AG09309 (cell line): ENCODE measurements around the gene FCHSD1.
"Not testable (repeated sequence)": the region's sequence is repeated elsewhere in the genome, so short reads cannot be mapped to it uniquely, and the experiment has no call there.

Source experiments
- DNase-seq: peaks from one replicate; pipeline ENCODE4 v3.0.0-alpha.2; 2010; ENCODE audit warnings: low read depth
- H3K4me3 ChIP-seq: 2 replicates; pipeline ENCODE4 v1.5.1; 2011; ENCODE audit warnings: mild to moderate bottlenecking, low read depth, low read length, moderate library complexity; ENCODE audit not compliant: control insufficient read depth
- TF ChIP-seq, protein P1 (sequence below): IDR thresholded peaks from 2 replicates; pipeline ENCODE4 v1.5.1; 2011; ENCODE audit warnings: mild to moderate bottlenecking, low read depth, low read length, inconsistent platforms; ENCODE audit not compliant: insufficient read depth, control insufficient read depth; ENCODE audit errors: missing control alignments

Gene FCHSD1

DNA sequence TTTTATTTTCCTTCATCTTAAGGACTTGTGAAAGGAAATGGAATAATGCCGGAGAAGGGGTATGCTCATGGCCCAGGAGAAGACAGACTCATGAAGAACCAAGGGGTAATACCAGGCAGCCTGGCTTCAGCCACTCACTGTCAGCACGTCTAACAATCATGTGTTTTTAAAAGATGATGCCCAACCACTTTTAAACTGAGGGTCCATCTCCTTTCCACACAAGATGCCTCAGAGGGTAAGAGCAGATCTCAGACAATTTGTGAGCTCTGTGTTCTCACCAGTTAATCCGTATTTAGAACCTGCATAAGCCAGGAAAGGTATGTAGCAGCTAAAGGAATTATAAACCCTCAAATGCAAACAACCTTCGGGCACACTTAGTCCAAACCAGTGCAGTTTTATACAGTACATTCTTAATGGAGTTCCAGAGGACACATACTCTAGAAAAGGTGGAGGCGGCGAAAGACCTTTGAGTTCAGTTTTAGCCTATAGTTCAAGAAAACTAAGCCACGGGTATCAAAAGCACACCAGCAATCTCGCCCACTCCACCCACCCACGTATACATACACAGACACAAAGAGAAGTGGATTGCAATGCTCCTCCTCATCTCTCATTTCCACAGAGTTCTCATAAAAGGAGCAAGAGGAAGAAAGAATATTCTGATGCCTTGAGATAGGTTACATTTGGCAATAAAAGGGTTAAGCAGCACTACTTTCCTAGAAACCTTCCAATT lies 35.1 kb downstream of the FCHSD1 start:
- H3K4me3 ChIP-seq: no peak overlapping the region
- TF ChIP-seq, protein P1, sequence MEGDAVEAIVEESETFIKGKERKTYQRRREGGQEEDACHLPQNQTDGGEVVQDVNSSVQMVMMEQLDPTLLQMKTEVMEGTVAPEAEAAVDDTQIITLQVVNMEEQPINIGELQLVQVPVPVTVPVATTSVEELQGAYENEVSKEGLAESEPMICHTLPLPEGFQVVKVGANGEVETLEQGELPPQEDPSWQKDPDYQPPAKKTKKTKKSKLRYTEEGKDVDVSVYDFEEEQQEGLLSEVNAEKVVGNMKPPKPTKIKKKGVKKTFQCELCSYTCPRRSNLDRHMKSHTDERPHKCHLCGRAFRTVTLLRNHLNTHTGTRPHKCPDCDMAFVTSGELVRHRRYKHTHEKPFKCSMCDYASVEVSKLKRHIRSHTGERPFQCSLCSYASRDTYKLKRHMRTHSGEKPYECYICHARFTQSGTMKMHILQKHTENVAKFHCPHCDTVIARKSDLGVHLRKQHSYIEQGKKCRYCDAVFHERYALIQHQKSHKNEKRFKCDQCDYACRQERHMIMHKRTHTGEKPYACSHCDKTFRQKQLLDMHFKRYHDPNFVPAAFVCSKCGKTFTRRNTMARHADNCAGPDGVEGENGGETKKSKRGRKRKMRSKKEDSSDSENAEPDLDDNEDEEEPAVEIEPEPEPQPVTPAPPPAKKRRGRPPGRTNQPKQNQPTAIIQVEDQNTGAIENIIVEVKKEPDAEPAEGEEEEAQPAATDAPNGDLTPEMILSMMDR: no peak
- DNase-seq: no peak

DNA sequence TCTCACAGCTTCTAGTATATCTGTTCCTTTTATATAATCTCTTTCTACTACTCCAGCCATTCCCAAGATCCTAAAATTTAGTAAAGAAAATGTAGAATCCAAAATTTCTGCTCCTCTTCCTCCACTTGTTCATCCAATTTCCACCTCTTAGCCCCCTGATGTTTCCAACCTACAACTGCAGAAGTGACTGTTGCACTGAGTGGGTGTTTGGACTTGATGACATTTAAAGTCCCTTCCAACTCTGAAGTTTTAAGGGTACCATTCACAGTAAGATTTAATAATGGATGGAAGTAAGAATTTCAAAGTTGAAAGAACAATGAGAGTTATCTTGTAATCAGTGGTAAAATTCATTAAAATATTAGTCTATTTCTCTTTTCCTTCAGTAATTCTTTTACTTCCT lies 37.9 kb downstream of the FCHSD1 start:
- TF ChIP-seq, protein P1: no peak
- no peak for DNase-seq
- H3K4me3 ChIP-seq: no peak overlapping the region

DNA sequence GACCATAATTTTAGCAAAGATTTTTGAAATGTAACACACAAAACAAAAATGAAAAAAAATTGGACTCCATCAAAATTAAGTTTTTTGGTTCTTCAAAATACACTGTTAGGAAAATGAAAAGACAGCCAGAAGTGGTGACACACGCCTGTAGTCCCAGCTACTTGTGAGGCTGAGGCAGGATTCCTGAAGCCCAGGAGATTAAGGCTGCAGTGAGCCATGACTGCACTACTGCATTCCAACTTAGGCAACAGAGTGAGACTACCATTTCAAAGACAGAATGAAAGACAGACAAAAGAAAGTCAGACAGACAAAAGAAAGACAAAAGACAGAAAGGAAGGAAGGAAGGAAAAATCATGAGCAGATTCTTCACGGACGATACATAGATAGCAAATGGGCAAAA lies 39.9 kb downstream of the FCHSD1 start:
- no peak for DNase-seq
- no peak overlapping the region for H3K4me3 ChIP-seq
- TF ChIP-seq, protein P1: no peak

DNA sequence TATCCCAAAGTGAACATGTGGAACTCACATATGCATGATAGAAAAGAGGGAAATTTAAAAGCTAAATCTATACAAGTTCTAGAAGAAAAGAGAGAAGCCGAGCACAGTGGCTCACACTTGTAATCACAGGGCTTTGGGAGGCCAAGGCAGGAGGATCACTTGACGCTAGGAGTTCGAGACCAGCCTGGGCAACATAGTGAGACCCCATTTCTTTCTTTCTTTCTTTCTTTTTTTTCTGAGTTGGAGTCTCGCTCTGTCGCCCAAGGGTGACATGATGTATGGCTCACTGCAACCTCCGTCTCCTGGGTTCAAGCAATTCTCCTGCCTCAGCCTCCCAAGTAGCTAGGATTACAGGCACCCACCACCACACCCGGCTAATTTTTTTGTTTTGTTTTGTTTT lies 41.3 kb downstream of the FCHSD1 start:
- not testable (repeated sequence) for H3K4me3 ChIP-seq, DNase-seq

DNA sequence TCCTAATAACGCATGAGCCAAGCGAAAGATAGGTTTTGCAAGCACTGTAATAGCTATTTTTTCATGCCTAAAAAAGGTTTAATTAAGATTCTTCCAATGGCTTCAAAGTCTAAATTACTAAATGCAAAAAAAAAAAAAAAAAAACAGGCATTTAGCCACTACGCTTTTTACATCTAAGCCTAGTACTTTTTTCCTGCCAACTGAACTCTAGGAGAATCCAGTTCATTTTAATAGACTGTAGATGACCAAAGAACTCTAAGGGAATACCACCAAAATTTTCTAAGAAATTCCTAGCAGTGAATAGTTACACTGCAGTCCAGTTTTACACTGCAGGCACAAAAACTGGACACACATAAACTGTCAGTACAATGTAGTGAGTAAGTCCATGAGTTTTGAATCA lies 42.2 kb downstream of the FCHSD1 start:
- DNase-seq: no peak
- H3K4me3 ChIP-seq: no peak overlapping the region
- TF ChIP-seq, protein P1: no peak

DNA sequence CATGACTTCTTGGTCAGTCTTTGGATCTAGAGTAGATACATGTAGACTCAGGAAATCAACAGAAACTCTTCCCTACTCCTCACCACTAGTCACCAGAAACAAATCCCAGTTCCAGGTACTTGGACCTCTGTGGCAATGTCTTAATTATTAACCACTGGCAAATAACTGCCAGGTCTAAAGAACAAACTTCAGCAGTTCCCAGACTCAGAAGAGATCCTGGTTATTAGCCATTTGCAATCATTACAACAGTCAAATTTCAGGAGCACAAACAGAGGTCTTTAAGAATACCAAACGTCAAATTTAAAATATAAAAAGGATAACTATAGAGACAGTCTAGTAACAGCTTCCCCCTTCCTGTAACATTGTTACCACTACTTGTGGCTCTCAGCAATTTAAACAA lies 42.7 kb downstream of the FCHSD1 start:
- H3K4me3 ChIP-seq: no peak overlapping the region
- DNase-seq: no peak
- TF ChIP-seq, protein P1: no peak

DNA sequence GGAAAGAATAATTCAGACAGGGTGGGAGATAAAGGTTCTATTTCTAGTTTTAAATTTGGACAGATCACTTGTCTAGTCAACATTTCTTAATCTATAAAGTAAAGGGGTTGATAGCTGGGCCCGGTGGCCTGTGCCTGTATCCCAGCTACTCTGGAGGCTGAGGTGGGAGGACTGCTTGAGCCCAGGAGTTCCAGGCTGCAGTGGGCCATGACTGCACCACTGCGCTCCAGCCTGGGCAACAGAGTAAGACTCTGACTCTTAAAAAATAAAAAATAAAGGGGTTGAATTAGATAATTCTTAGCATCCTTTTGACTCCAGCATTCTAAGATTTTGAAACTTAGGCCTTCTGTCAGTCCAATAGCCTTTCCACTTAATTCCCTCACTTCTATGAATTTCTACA lies 43.2 kb downstream of the FCHSD1 start:
- no peak for DNase-seq
- TF ChIP-seq, protein P1: no peak
- H3K4me3 ChIP-seq: no peak overlapping the region
